CD4-positive, alpha-beta T cell treated with Interleukin-15 for 4 hours (primary cell): ENCODE measurements around the gene AP3S1.

Experiments used
- DNase-seq: peaks from one replicate; pipeline ENCODE4 v3.0.0-alpha.2; 2020; ENCODE audit warnings: low spot score

Gene AP3S1

GRCh38 chr5:115825948-115826347 is 15.8 kb upstream of the AP3S1 start:
- no peak for DNase-seq

- DNase-seq: no peak
Measured at GRCh38 chr5:115829913-115830312, 11.8 kb upstream of the AP3S1 start.

GRCh38 chr5:115831163-115831768 is 10.5 kb upstream of the AP3S1 start:
- peak; percentile 54 for DNase-seq

- DNase-seq: no peak
Measured at GRCh38 chr5:115835481-115835880, 6.3 kb upstream of the AP3S1 start.

- DNase-seq: peak; percentile 69
Measured at GRCh38 chr5:115838885-115839518, 2.7 kb upstream of the AP3S1 start.

DNA sequence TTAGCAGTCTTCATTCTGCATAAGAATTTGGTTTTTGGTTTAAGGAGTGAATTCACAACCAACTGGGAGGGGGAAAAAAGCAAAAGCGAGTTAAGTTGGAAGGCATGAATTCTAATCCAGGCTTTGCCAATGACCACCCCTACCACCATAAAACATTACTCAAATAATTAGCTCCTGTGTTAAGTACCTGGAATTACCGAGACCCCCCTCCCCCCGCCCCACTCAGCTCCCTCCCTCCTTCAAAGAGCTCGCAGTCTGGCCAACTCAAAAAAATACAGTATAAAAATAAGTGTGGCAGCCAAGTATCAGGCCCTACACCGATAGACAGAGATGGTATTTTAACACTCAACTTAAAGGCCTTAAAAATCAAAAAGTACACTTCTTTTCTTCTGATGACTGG is 862 bp upstream of the AP3S1 start:
- DNase-seq: no peak

GRCh38 chr5:115842089-115842935 is 577 bp downstream of the AP3S1 start:
- DNase-seq: peak; percentile 9

DNA sequence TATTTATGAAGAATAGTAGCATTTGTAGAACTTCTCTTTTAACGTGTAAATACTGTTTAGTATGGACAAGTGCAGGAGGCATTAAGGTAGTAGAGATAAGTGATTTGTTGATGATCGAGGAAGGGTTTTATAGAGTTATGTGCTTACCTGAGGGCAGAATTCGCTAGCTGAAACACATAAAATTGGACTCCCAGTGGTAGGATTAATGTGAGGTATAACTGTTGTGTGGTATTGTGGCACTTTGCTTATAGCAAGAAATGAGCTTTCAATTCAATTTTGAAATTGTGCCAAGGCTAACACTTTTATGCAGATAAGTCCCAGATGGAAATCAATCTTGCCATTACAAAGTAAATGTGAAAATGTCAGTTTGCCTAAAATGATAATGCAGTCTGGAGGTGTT is 1.2 kb downstream of the AP3S1 start:
- DNase-seq: no peak

- DNase-seq: no peak
Measured at GRCh38 chr5:115843444-115844130, 1.9 kb downstream of the AP3S1 start.

DNA sequence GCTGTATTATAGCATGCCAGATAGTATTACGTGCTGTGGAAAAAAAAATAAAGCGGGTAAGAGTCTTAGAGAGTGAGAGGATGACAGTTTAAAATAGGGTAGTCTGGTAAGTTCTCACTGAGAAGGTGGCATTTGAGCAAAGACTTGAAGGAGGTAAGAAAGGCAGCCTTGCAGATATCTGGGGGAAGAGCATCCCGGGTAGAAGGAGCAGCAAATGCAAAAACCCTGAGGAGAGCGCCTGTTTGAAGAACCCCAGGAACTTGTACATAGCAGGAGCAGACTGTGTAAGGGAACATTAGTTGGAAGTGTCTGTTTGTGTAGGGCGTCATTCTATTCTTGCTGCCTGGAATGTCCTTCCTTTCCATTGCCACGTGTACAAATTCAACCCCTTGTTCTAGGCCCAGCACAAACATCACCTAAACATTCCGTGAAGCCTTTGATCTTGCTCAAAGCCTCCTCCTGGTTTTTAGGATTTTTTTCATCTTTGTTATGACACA is 2.6 kb downstream of the AP3S1 start:
- DNase-seq: no peak

GRCh38 chr5:115847290-115847689 is 5.6 kb downstream of the AP3S1 start:
- no peak for DNase-seq

DNA sequence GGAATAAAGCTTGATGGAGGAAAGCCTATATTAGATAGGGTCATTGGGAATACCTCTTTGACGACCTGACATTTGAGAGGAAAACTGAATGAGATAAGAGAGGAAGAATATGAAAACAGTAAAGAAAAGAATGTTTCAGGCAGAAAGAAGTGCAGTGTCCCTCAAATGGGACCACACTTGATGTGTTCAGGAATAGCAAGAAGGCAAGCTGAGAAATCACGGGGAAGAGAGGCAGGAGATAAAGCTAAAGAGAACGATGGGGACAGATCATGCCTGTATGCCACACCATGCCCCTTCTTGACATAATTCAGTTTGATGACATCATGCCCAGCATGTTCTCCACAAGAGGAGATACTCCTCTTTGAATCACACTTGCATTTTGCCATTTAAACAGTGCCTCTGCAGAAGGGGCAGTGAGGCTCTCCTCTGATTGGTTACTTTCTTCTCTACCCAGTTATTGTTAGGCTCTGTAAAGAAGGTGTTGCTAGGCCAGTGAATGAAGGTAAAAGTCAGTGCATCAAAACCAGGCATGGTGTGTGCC is 7.6 kb downstream of the AP3S1 start:
- DNase-seq: no peak

DNA sequence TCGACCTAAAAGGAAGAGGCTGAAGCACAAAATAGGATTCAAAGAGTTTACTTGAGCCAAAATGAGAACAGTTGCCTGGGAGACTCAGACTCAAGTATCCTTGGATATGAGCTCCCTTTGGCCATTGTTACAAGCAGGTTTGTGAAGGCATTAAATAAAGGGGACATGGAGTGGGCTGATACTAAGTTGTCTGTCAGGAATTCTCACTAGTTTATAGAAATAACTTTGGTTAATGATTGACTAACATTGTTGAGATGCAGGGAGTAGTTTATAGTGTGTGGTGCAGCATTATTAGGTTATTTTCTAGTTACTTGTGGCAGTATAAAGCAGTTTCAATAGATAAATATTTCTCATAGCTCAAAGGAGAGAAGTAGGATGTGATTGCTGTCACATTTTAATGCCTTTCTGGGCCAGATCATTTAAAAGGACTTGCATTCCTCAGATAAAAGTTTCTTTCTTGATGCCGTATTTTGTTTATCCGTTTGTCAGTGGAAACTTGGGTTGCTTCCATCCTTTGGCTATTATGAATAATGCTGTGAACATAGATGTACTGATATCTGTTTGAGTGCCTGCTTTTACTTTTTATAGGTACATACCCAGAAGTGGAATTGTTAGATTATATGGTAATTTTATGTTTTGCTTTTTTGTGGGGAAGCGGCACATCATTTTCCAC is 9.1 kb downstream of the AP3S1 start:
- no peak for DNase-seq

DNA sequence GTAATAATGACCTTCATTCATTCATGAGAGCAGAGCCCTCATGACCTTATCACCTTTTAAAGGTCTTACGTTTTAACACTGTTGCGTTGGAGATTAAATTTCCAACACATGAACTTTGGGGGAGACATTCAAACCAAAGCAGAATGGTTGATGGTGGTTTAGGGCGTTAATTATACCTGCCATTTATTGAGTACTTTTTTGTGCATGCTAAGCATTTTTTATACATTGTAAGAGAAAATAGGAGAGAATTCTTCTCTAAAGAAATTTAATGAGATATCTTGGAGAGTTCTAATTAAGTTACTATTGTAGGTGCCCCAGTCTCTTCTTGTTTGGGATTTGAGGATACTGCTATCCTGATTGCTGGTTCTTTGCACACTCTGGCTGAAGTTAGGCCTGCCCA is 12.4 kb downstream of the AP3S1 start:
- no peak for DNase-seq

- no peak for DNase-seq
Measured at GRCh38 chr5:115855959-115856358, 14.2 kb downstream of the AP3S1 start.

DNA sequence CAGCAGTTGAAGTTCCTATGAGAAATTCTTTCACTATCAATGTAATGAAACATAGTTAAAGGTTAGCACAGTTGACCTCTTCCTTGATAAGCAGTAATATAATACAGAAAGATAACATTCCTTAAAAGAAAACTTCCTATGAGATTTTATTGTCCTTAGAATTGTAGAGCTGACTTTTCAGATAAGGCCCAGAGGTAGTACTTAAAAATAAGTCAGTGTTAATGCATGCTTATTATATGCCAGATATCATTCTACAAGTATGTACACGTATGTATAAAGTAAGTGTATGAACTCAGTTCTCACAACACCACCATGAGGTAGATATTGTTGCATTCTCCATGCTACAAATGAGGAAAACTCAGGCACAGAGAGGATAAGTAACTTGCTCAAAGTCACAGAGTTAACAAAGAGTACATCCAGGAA is 15.3 kb downstream of the AP3S1 start:
- DNase-seq: no peak

- no peak for DNase-seq
Measured at GRCh38 chr5:115857626-115858349, 16.1 kb downstream of the AP3S1 start.

- DNase-seq: no peak
Measured at GRCh38 chr5:115858396-115858795, 16.7 kb downstream of the AP3S1 start.

DNA sequence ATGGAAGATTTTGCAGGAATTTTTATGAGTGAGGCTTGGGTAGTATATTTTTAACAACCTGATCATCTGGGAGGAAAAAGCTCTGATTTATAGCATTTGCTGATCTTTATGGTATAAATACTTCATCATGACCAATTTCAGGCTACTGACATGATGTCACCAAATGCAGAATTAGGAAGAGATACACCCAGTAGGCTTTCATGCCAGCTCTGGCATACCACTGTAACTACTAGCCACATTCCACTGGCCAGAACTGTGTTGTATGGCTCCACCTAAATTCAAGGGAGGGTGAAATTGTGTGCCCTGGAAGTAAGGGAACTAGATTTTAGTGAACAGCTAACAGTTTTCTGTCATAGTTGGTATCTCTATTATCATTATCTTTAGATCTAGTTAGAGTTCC is 17.6 kb downstream of the AP3S1 start:
- no peak for DNase-seq

DNA sequence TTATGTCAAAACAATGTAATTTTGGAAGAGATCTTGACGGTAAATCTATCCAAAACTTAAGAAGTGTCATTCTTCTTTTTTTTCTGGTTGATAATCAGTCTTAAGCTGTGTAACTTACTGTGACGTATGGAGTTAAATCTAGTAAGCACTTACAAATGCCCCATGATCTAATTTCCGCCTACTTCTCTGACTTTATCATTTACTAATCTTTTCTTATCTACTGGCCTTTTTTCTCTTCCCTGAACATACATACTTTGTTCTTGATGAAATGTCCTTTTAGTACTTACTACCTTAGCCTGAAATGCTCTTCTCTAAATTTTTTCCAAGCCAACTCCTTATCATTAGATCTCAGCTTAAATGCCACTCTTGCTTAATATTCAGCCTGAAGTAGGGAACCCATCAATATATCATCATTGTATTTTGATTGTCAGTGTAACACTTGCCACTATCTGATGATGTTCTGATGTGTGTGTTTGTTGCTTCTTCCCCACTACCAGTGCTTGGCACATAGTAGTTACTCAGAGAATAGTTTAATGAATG is 27.6 kb downstream of the AP3S1 start:
- no peak for DNase-seq

DNA sequence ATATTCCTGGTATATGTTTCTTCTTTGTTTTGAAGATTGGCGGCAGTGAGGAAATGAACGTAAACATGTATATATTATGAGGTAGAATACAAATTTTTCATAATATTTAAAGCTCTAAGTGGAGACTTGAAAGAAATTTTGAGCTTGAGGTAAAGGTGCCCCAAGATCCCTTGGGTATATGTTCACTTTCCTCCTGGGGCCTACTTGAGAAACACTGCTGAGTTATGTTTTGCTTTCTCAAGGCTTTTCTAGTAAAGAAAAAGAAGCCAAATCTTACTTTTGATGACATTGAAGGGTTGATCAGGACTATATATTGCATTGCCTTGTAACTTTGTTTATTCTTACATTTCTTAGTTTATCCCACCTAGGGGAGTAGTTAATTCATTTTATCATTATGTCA is 30.7 kb downstream of the AP3S1 start:
- DNase-seq: no peak
